Fibroblast of skin of back (primary cell): Measurements from ENCODE around the gene CATSPERE.
"Not testable (repeated sequence)": the region's sequence is repeated elsewhere in the genome, so short reads cannot be mapped to it uniquely, and the experiment has no call there.

Source experiments
- DNase-seq: peaks from one replicate; pipeline ENCODE4 v3.0.0-alpha.2; 2013

The CATSPERE gene

GRCh38 chr1:244666672-244667418 is 205.8 kb downstream of the CATSPERE start:
- not testable (repeated sequence) for DNase-seq

- DNase-seq, result no peak
Measured at GRCh38 chr1:244667797-244668196, 206.7 kb downstream of the CATSPERE start.

- peak; percentile 75 for DNase-seq
Measured at GRCh38 chr1:244672946-244673682, 212.0 kb downstream of the CATSPERE start.

GRCh38 chr1:244674446-244674845 is 213.4 kb downstream of the CATSPERE start:
- peak; percentile 55 for DNase-seq

GRCh38 chr1:244675167-244675566 is 214.1 kb downstream of the CATSPERE start:
- no peak for DNase-seq

- no peak for DNase-seq
Measured at GRCh38 chr1:244678697-244679096, 217.6 kb downstream of the CATSPERE start.

GRCh38 chr1:244680667-244681066 is 219.6 kb downstream of the CATSPERE start:
- DNase-seq, result no peak

GRCh38 chr1:244682087-244682486 is 221.0 kb downstream of the CATSPERE start:
- DNase-seq, result not testable (repeated sequence)
